Anterior cingulate cortex (tissue), 58 donors: ENCODE results near the gene TSHZ1.
"Not testable (repeated sequence)": the region's sequence is repeated elsewhere in the genome, so short reads cannot be mapped to it uniquely, and the experiment has no call there.

Source experiments
- DNase-seq, 58 donors: peaks; one replicate each; lab custom pipeline; 2025; lab: John Stamatoyannopoulos, UW

TSHZ1 gene

GRCh38 chr18:75183524-75183923 is 27.1 kb upstream of the TSHZ1 start:
- no peak for DNase-seq

DNA sequence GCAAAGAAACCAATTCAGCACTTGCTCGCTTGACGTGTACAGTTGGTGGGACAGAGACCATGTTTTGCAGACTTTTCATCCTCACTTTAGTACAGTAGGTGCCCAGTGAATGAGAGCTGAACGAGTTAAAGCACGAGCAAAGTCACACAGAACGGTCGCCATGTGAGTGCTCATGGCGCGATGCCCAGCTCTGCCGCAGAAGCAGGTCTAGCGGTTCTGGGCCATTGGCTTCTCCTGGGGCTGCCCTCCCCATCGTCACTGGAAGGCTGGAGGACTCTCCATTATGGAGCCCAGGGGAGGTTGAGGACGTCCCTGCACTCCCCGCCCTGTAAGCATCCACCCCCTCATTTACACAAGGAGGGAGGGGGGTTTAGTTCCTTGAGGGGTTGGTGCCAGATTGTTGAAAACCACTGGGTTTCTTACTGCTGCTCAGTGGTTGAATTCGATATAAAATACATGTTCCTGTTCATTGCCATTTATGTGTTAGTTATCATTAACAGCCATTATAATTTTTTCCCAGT is 26.6 kb upstream of the TSHZ1 start:
- DNase-seq: peak in 5 of 58 donors; percentile 8 to 40 (median 23)

GRCh38 chr18:75185460-75185859 is 25.1 kb upstream of the TSHZ1 start:
- DNase-seq: no peak

GRCh38 chr18:75187702-75188101 is 22.9 kb upstream of the TSHZ1 start:
- not testable (repeated sequence) for DNase-seq

DNA sequence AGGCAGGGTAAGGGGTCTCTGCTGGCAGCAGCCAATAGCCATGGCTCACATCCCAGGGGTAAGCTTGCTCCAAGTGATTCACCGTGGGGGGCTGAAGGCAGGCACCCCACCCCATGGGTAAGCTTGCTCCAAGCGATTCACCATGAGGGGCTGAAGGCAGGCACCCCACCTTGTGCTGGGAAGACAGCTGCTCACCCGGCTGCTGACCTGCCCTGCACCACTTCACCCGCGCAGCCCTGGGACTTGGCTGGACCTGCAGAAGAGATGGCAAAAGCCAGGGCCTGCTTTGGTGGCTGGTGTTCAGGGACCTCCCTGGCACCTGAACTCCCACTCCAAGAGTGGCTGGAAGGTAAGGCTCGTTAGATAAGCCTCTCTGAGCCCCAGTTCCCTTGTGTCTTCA is 20.9 kb upstream of the TSHZ1 start:
- no peak for DNase-seq

DNA sequence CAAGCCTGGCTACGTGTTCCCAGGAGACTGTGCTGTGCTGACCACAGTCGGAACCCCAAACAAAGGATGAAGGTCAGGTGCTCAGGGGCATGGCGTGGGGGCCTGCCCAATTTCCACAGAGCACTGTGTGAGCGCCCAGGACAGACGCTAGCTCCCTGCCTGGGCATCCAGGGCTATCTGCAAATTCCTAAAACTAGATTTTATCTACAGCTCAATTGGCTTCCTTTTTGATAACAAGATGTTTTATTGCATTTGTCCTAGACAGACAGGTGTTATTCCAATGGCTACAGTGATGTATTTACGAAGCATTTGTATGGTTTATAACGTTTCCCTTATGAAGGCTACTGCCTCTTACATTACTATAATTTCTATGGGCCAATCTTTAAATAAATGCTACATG is 17.7 kb upstream of the TSHZ1 start:
- no peak for DNase-seq

DNA sequence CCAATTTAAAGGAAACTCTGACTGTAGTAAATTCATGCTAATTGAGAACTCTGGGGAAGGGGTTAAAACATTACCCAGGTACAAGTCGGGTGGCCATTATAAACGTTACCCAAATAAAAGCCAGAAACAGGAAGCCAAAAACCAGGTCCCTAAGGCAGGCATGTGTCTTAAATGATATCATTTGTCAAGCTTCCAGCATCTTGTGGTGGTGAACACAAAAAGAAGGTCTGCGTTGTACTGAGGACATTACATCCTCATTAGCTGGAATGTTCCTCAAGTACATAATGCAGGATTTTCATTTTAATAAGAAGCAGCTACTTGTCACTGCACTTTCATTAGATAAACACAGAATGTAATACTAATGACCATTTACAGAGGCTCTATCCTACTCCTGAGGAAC is 12.6 kb upstream of the TSHZ1 start:
- DNase-seq: no peak

GRCh38 chr18:75199327-75199726 is 11.3 kb upstream of the TSHZ1 start:
- DNase-seq: no peak

- no peak for DNase-seq
These were observed 10.5 kb upstream of the TSHZ1 start for GRCh38 chr18:75200071-75200470.

DNA sequence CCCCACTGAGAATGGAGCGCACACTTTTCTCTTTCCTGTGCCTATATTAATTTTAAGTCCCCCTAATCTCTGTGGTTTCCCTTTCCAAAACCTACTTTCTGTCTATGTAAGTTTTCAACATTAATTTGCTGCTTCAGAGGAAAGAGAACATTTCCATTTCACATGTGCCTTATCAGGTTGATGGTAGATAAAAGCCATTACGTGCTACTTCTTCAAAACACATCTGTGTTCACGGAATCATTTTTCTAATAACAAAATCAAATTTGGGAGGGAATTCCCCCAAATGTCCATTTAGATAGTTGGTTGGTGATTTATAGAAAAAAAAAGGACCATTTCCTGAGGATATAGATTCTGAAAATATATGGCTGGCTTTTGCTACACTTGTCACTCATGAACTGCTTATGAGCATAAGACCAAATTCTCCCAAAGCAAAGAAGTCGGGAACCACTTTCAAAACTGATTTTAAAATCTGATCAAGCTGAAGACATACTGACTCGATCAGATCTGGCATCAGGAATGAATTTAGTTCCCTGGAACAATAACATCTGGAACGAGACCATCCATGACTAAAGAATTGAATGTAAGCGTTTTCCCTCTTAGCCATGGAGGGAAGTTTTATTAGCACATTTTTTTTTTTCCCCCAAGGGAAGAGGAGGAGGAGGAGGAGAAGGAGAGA is 9.9 kb upstream of the TSHZ1 start:
- no peak for DNase-seq

GRCh38 chr18:75201282-75202270 is 9.0 kb upstream of the TSHZ1 start:
- no peak for DNase-seq

DNA sequence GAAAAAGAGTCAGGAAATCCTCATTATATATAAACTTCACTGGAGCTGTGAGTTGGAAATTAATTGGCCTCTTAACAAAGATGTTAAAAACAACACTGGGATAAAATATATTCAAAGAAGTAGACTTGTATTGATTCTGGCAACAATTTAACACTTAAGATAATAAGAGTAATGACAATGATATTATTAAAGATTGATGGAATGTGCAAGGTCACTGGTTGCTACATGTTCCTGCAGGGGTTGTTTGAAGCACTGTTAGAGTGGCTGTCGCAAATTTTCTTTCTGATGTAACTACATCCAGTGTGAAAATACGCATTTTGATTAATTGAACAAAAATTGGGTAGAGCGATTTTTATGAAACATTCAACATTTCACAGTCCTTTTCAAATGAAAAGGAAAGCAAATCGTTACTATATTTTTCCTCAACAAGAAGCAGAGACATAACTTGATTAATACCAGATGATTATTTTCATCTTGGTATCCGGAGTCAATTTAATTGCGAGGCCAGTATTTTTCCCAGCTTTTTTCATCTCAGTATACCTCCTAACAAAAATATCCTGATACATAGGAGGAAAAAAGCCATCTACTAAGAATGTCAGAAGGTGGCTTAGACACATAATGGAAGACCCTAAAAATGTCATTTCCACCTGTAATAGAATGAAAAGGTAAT is 7.8 kb upstream of the TSHZ1 start:
- DNase-seq: no peak

DNA sequence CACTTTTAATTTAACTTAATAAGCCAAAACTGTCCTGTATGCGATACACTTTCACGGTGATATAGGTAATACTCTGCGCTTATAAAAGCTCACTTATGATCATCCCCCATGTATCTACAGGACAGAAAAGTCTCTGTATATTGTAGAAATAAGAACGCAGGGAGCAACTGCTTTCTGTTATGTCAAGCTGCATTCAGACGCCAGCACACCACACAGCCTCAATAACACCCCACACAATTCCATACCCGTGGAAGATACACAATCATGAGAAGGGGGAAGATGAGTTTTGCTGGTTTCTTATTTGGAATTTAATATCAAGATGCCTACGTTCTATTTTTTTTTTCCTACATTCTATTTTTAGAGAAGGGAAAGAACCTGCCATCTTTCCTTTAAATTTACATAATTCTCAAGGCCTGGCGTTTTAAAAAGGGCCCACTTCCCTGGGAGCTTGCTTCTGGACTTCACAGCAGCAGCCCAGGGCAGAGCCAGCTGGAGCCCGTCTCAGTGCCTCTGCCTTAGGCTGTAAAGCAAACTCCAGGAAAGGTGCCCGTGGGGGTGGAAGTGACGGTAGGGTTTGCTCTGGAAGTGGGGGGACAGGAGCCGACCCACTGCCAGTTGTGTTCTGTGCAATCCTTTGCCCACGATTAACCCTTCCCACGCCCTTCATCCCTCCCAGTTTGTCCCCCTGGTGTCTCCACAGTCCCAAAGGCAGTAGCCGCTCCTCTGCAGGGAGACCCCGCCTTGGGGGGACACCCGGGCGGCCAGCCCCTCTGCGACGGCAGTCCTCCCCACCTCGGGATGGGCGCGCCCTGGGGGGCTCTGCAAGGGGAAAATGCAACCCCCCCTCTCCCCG is 7.0 kb upstream of the TSHZ1 start:
- peak in 27 of 58 donors; percentile 12 to 72 (median 46) for DNase-seq

DNA sequence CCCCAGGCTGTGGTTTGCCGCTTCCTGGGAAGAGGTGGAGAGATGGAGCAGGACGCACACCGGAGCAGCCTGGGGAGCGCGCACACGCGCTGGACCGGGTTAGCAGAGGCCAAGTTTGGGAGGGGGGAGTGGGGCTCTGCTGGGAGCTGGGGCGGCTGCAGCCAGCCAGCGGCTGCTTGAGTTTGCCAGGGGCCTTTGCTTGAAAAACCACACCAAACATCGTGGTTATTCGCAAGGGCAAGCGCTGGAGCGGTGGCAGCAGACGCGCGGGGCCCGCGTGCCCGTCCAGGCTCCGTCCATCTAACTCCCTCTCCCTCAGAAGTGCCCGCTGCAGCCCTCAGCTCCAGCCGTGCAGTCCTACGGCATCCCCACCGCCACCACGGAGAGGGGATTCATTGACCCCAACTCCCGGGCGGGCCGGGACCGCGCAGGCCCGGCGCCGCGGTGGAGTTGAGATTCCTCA is 6.3 kb upstream of the TSHZ1 start:
- peak in 5 of 58 donors; percentile 23 to 70 (median 40) for DNase-seq

- no peak for DNase-seq
These were observed 5.7 kb upstream of the TSHZ1 start for GRCh38 chr18:75204732-75205513.

- DNase-seq: no peak
These were observed 5.0 kb upstream of the TSHZ1 start for GRCh38 chr18:75205514-75206132.

DNA sequence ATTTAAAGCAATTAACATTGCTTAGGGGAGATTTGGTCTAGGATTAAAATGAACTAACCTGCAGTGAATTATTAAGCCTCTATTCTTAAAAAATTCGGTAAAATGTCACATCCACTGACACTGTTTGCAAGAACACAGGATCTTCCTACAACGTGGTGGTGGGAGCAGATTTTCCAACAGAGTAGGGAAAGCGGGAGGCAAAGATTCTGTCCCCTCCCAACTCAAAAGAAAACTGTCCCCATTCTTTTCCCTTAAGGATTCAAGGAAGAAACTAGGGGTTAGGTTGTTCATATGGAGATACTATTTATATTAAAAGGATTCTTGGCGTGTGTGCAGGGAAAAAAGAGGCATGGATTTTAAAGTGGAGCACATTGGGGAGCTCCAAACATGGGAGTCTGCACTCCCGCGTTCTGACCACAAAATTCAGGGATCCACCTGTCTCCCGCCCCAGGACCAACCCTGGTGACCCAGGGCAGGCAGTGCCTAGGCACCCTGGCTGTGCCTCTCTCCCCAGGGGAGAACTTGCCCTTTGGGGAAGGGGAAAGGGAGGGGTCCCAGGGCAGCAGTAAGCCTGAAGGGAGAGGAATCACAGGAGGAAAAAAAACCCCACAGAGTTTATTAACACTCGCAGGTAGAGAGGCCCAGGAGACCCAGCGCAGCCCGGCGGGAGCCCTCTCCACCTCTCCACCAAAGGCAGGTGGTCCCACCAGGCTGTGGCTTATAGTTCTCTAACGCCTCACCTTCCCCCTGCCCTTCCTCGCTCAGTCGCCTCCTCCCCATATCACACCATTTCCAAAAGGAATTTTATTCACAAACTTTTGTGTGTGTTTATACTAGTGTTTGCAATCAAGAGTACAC is 3.9 kb upstream of the TSHZ1 start:
- no peak for DNase-seq
